ENCODE results near the gene RNF166.

GRCh38 chr16:88697116-88697830 lies 8.9 kb downstream of the RNF166 start:
- no peak for TF ChIP-seq CTCF (IDR thresholded peaks at IDR 0.05)
- no peak for TF ChIP-seq POLR2AphosphoS5 (IDR thresholded peaks at IDR 0.05; ENCODE audit: low read depth, low read length)
- TF ChIP-seq REST (IDR thresholded peaks at IDR 0.05; ENCODE audit: insufficient read depth in 1 of 2, low read depth in 2 of 2, low read length in 1 of 2), result no peak
- TF ChIP-seq TCF7L2 (IDR thresholded peaks at IDR 0.05; ENCODE audit: low read depth, low read length), result no peak
- TF ChIP-seq SIN3A (IDR thresholded peaks at IDR 0.05; ENCODE audit: borderline replicate concordance, insufficient read depth, low read depth, low read length), result no peak
